Stimulated activated naive CD4-positive, alpha-beta T cell (primary cell): ENCODE data around the gene PRDX1.
"Not testable (repeated sequence)": the region's sequence is repeated elsewhere in the genome, so short reads cannot be mapped to it uniquely, and the experiment has no call there.

Experiments used
- DNase-seq, 6 experiments: peaks; one replicate each; lab custom pipeline; 2025; lab: John Stamatoyannopoulos, UW

The PRDX1 gene

DNA sequence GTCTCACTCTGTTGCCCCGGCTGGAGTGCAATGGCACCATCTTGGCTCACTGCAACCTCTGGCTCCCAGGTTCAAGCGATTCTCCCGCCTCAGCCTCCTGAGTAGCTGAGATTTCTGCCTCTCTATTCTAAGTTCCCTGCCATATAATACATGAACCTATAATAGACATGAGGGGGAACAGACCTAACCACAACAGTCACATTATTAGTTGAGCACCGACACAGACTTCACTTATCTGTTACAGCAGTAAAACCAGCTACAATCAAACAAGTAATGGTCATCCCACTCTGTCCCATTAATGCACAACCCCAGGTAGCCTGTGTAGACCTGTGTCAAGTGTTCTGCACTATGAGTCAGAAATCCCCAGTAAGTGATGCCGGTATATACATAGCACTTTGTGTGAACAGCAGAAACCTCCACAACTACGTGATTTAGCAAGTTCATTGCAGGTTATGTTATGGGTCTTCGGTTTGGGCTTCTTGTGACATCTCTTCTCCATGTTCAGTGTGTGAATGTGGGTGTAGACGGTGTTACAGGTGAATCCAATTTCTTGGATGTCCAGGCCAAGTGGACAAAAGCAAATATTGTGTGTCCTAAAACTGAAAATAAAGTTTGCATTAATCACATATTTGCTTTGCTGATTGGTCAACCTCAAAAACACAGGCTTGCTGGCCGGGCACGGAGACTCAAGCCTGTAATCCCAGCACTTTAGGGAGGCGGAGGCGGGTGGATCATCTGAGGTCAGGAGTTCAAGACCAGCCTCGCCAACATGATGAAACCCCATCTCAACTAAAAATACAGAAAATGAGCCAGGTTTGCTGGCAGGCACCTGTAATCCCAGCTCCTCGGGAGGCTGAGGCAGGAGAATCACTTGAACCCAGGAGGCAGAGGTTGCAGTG lies 18.0 kb downstream of the PRDX1 start:
- DNase-seq = no peak

DNA sequence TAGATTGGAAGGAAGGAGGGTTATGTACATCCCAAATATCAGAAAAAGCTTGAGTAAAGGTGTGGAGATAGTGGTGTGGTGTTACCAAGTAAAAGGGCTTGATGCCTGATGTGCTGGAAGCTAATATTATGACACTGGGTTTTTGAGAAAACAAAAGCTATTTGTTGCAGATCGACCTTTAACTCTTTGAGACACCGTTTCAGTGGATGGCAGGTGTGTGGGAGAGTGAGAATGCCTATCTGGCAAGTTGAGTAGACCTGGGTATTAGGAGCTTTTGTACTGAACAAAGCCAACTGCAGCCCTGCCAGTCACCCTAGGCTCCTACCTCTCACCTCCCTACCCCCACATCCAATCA lies 20.2 kb downstream of the PRDX1 start:
- DNase-seq = no peak

DNA sequence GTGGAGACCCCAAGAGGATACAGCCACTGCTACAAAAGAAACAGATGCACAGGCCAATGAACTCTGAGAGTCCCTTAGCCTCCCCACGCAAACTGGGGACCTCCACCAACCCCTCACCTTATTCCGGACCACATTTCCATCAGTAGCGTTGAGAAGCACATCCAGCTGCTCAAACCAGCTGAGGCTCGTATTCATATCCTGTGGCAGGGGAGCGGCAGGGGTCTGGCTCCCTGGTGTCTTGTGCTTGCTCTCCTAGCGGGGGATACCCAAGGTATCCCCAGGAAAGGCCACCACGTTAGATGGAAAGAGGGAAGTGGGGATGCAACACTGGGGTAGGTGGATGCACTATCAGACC lies 22.3 kb downstream of the PRDX1 start:
- peak in 2 of 6 experiments; percentile 25 to 36 for DNase-seq

DNA sequence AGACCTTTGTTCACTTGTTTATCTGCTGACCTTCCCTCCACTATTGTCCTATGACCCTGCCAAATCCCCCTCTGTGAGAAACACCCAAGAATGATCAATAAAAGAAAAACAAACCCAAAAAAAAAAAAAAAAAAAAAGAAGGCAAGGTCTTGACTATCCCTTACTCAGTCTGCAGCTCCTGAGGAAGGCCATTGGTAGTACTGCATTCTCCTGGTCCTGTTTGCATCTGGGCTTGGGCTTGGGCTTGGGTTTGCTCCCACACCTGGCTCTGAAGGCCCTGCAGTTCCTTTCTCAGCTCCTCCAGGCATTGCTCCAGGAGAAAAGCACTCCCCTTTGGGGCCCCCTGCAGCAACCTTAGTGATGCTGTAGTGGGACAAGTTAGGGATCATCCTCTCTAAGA lies 23.4 kb downstream of the PRDX1 start:
- no peak for DNase-seq

DNA sequence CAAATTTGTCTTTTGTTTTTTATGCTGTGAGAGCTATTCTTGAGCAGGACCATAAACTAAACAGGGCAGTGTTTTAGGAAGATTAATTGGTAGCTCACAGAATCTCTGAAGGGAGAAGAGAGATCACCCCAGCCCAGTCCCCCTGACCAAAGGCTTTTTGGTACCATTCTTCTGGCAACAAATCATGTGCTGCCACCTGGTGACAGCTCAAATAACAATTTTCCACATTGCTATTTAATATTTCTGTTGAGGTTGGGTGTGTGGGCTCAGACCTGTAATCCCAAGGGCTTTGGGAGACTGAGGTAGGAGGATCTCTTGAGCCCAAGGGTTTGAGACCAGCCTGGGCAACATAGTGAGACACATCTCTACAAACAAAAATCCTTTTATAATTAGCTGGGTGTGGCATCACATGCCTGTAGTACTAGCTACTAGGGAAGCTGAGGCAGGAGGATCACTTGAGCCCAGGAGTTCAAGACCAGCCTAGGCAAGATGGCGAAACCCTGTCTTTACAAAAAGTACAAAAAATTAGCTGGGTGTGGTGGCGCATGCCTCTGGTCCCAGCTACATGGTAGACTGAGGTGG lies 28.5 kb downstream of the PRDX1 start:
- peak; percentile 7 to 59 (median 24) for DNase-seq

DNA sequence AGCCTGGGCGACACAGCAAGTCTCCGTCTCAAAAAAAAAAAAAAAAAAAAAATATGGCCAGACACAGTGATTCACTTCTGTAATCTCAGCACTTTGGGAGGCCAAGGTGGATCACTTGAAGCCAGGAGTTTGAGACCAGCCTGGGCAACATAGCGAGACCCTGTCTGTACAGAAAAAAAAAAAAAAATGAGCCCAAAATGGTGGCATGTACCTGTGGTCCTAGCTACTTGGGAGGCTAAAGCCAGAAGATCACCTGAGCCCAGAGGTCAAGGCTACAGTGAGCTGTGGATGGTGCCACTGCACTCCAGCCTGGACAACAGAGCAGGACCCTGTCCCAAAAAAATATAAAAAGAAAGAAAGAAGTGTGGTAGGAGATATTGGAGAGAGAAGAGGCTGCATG lies 29.0 kb downstream of the PRDX1 start:
- DNase-seq = no peak

DNA sequence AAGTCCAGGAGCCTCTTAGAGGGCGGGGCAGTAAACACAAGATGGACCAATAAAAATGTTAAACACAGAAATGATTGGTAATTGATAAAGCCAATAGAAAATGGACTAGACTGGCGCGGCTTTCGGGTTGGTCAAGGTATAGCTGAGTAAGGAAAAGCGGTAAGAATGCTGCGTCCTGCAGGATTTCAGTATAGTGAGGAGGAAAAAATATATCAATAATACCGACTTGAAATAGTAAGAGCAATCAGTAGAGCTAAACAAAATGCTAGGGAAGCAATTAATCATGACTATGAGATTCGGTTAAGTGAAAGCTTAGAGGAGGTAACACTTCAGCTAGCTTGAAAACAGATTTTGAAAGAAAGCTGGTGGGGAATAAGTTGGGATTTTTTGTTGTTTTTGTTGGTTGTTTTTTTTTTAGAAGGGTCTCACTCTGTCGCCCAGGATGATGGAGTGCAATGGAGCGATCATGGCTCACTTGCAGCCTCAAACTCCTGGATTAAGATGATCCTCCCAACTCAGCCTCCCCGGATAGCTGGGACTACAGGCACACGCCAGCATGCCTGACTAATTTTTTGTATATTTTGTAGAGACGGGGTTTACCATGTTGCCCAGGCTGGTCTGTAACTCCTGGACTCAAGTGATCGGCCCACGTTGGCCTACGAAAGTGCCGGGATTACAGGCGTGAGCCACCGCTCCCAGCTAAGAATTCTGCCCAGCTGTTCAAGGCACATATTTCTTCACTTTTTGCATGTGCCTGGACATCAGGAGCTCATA lies 30.0 kb downstream of the PRDX1 start:
- no peak for DNase-seq

DNA sequence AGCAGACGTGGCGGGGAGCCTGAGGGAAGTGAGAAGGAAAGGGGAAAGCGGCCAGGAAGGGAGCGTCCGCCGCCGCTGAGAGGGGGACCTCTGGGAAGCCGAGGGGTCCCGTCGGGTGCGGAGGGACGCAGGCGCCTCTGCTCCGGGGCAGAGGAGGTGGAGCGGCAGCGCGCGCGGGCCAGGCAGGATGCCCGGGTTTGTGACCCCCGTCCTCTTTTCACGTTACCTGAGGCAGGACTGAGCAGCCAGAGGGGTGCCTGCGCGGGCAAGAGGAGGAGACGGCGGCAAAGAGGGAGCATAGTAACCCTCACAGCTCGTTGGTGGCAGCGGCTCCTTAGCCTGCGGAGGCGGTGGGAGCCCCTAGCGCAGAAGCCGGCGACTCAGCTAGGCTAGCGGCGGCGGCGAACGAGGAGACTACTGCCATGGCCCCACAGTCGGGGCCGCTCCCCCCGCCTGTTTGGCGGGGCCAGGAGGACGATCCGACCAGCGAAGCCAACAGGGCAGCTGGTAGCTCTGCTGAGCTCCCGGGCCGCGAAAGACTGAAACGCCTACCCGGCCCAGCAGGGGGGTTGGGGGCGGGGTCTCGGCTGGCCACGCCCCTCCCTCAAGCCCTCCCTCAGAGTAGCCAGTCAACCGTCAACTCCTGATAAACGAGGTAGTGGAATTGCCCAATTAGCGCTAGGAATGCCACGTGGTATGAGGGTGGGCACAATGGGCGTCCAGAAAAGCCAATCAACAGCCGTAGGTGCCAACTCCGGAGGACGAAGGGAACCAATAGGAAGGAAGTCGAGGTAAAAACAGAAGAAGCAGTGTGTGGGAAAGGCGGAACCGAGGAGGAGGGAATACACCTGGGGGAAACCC lies 30.8 kb downstream of the PRDX1 start, which contains the start of gene TESK2:
TESK2 (minus strand) TSS at position 538 of the 861 bp plus-strand sequence. CDS start 33,378 bp downstream, outside the sequence.
- peak; percentile 92 to 99 (median 97) for DNase-seq

DNA sequence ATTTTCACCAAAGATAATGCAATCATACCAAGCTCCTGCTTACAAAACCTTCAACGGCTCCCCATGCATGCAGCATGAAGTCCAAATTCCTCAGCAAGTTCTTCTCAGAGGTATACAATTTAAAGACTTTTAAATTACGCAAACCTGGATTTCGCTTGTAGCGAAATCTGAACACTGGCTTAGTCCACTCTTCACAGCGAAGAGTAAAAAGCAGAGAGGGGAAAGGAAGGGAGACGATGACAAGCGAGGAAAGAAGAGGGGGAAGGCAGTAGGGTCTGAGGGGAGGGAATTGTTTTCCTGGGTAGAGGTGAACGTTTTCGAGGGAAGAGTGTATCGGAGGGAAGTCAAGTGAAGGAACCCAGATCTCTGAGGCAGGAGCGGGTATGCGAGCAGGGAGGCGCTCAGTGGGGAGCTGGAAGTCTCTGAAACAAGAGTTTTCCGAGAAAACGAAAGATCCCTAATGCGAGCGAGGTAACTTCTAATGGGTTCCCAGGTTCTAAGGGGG lies 31.5 kb downstream of the PRDX1 start:
- DNase-seq = peak in 1 of 6 experiments; percentile 51

DNA sequence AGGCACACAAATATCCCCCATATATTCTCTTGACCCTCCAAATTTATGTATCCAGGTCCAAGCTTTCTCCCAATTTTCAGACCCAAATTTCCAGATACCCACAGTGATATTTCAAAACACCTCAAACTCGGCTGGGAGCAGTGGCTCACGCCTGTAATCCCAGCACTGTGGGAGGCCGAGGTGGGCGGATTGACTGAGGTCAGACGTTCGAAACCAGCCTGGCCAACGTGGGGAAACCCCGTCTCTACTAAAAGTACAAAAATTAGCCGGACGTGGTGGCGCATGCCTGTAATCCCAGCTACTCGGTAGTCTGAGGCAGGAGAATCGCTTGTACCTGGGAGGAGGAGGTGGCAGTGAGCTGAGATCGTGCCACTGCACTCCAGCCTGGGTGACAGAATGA lies 32.3 kb downstream of the PRDX1 start:
- not testable (repeated sequence) for DNase-seq

DNA sequence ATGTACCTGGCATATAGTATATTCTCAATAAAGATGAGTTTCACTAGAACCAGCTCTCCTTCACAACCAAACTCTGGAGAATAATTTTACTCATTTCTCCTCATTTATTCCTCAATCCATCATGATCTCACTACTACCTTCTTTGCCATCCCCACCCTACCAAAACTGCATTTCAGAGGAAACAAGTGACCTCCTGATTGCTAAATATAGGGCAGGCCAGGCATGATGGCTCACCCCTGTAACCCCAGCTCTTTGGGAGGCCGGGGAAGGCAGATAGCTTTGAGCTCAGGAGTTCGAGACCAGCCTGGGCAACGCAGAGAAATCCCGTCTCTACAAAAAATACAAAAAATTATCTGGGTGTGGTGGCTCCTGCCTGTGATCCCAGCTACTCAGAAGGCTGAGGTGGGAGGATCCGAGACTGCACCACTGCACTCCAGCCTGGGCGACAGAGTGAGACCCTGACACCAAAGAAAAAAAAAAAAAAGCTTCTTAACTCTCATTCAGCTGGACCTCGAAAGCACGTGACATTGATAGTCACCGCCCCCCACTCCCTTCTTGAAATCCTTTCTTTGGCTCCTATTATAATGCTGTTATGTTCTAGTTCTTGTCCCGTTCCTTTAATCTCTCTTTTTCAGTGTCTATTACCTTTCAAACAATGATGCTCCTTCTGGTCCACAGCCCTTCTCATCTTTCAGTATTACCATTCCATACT lies 32.9 kb downstream of the PRDX1 start:
- no peak for DNase-seq

DNA sequence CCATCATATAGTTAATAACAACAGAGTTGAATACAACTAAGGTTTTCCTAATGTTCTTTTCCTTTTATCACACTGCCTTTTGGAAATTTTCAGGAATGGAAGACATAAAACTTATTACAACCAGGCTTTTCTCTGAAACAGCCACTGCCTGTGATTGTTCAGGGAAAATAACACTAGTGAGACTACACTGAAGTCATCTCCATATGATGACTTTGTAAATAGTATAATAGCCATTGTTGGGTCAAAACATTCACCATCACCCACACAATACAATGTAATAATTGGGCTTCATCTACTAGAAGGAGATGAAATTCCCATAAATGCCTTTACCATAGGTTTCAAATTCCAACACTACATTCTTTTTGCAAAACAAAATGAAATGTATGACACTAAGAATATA lies 35.7 kb downstream of the PRDX1 start:
- no peak for DNase-seq

DNA sequence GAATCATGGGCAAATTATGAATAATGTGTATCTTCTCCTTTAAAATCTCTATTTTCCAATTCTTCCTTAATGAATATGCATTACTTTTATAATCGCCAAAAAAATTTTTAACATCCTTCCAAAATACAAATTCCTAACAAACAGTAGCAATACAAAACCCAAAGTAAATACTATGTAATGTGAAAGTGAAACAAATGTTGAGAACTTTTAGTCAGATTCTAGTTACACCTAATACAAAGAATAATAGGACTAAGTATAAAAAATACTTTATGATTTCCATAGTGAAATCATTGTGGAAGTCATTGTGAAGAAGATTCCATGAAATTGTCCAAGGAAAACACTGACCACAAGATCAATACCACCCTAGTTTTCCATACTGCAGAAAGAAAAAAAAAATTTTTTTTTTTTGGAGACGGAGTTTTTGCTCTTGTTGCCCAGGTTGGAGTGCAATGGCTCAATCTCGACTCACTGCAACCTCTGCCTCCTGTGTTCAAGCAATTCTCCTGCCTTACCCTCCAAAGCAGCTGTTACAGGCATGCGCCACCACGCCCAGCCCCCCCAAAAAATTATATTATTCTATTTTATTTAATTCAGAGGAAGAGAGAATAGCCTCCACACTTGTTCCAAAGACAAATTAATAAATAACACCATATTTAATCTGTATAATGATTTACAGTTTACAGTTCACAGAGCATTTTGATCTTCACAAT lies 42.5 kb downstream of the PRDX1 start:
- no peak for DNase-seq

DNA sequence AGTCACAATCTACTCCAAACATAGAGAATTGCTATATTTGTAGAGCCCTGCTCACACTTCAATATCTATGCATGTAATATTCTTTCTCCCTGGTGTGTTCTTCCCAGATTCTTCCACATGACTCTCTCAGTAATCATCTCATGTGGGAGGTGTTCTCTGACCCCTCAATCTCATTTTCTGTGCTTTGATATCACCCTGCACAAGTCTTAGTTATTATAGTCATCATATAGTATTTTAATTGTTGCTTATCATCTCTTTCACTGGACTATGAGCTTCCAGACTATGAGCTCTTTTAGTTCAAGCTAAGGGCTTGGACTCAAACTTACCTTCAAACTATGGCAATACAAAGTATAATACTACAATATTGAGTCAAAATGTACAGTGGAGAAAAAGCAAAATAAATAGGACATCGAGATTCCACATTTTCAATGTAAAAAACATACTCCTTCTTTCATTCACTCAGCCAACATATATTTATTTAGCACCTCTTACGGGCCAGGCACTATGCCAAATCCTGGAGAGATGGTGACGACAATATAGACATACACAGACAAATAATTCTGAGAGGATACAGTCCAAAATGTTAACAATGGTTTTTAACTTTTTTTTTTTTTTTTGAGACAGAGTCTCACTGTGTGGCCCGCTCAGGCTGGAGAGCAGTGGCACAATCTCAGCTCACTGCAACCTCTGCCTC lies 43.4 kb downstream of the PRDX1 start:
- no peak for DNase-seq

DNA sequence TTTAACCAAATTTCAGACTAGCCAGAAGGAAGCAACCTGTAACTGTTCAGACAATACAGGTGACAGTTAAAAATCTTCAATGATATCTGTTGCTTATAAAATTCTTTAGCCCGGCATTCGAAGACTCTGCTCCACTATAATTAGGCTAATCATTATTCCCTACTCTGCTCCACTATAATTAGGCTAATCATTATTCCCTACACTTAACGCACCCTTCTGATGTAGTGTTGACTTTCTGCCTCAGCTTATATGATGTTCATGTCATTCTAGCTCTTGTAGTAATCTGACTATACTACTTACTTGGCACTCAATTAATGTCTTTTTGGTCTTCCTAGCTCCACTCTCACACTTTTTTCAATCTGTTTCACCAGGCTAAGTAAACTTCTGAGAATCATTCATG lies 44.0 kb downstream of the PRDX1 start:
- DNase-seq = no peak

DNA sequence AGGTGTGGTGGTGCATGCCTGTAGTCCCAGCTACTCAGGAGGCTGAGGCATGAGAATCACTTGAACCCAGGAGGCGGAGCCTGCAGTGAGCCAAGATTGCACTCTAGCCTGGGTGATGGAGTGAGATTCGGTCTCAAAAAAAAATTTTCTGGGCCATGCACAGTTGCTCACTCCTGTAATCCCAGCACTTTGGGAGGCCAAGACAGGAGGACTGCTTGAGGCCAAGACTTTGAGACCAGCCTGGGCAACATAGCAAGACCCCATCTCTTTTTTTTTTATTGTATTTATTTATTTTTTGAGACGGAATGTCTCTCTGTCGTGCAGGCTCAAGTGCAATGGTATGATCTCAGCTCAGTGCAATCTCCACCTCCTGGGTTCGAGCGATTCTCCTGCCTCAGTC lies 47.5 kb downstream of the PRDX1 start:
- not testable (repeated sequence) for DNase-seq

DNA sequence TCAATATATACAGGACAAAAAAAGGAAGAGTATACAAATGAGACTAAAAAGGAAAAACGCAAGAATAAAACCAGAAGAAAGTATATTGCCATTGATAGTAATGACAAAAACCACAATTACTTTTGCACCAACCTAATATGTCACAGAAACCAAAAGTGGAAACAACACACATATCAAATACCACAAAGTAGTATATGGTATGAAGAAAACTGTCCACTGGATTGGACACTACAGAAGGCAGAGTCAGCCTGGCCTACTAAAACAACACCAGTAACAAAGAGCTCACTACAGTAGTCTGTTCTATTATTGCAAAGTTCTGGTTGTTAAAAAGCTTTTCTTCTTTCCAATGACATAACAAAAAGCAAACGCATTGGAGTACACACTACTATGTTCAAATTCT lies 48.4 kb downstream of the PRDX1 start:
- DNase-seq = no peak

DNA sequence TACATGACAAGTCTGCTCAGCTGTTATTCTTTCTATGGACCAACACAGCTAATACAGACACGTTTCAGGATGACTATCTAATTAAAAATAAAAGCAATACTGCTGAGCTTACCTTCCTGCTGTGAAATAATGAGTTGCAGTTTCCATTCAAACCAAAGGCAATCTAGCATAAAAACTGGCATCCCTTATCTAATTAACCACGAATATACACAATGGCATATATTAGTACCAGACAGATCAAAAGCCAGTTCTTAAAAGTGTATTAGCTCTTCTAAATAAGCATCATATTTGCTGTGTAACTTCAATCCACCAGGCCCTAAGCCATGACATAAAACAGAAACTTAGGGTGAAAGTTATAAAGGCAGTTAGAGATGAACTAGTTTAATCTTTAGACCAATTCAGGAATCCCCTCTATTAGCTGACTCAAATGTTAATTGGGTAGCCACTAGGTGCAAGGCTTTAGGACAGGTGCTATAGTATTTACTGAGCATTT lies 51.3 kb downstream of the PRDX1 start:
- DNase-seq = no peak

DNA sequence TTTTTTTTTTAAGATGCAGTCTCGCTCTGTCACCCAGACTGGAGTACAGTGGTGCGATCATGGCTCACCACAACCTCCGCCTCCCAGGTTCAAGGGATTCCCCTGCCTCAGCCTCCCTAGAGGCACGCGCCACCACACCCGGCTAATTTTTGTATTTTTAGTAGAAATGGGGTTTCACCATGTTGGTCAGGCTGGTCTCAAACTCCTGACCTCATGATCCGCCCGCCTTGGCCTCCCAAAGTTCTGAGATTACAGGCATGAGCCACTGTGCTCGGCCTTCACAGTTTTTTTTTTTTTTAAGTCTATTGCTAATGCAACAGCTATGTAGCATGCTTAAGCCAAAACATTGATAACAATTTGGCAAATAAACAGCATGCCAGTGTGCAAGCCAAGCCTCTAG lies 54.3 kb downstream of the PRDX1 start:
- DNase-seq = not testable (repeated sequence)

DNA sequence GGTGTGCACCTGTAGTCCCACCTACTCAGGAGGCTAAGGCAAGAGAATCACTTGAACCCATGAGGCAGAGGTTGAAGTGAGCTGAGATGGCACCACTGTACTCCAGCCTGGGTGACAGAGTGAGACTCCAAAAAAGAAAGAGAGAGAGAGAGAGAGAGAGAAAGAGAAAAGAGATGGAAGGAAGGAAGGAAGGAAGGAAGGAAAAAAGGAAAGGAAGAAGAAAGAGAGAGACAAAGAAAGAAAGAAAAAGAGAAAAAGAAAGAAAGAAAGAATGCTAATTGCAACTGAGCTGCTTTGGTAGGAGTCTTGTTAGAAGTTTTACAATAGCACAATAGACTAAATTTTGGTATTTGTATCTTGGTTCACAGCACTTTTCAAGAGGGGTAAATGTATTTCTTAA lies 56.4 kb downstream of the PRDX1 start:
- no peak for DNase-seq
